RWPE2 (cell line): ENCODE measurements around the gene ABCC4.
"Not testable (repeated sequence)": the region's sequence is repeated elsewhere in the genome, so short reads cannot be mapped to it uniquely, and the experiment has no call there.

Experiments
- ATAC-seq: fragments of 200-7000 bp; cut with Tn5 transposase; 3 replicates; pipeline ENCODE4 v1.9.1; 2021; ENCODE audit warnings: low read depth
- DNase-seq: peaks from one replicate; pipeline ENCODE4 v3.0.0-alpha.2; 2020; ENCODE audit warnings: low spot score
- H3K27ac ChIP-seq: fragments of 450-650 bp; 2 replicates; pipeline ENCODE4 v1.5.1; 2017; ENCODE audit warnings: mild to moderate bottlenecking; ENCODE audit not compliant: poor library complexity, severe bottlenecking
- H3K27me3 ChIP-seq: fragments of 250-450 bp; sonication (Bioruptor Pico); 2 replicates; pipeline ENCODE4 v1.5.1; 2021; ENCODE audit warnings: mild to moderate bottlenecking, moderate library complexity; ENCODE audit not compliant: insufficient read depth, poor library complexity, severe bottlenecking
- H3K36me3 ChIP-seq: fragments of 250-450 bp; sonication (Bioruptor Pico); 2 replicates; pipeline ENCODE4 v1.5.1; 2020; ENCODE audit warnings: low read depth, mild to moderate bottlenecking, moderate library complexity
- H3K4me1 ChIP-seq: fragments of 250-450 bp; sonication (Bioruptor Pico); 2 replicates; pipeline ENCODE4 v1.5.1; 2021; ENCODE audit warnings: mild to moderate bottlenecking, moderate library complexity; ENCODE audit not compliant: insufficient read depth, poor library complexity, severe bottlenecking
- H3K4me3 ChIP-seq: fragments of 250-450 bp; sonication (Bioruptor Pico); 2 replicates; pipeline ENCODE4 v1.5.1; 2021; ENCODE audit warnings: mild to moderate bottlenecking, moderate library complexity; ENCODE audit not compliant: severe bottlenecking
- H3K9me3 ChIP-seq: fragments of 250-450 bp; sonication (Bioruptor Pico); 2 replicates; pipeline ENCODE4 v1.5.1; 2021; ENCODE audit warnings: mild to moderate bottlenecking, moderate library complexity; ENCODE audit not compliant: severe bottlenecking
- CTCF ChIP-seq: fragments of 450-650 bp; IDR thresholded peaks from one replicate; pipeline ENCODE4 v1.5.1; 2017; ENCODE audit warnings: mild to moderate bottlenecking, moderate library complexity; ENCODE audit not compliant: poor library complexity, severe bottlenecking

ABCC4 gene

GRCh38 chr13:95192998-95193397 is 108.3 kb downstream of the ABCC4 start:
- Histone ChIP-seq H3K9me3 (no peaks in the 10 kb centered on the region), H3K36me3 (no peaks in the 10 kb centered on the region), H3K27ac (no peak overlapping the region), H3K27me3 (no peaks in the 10 kb centered on the region), H3K4me1 (no peaks in the 10 kb centered on the region), H3K4me3 (no peak overlapping the region)
- no peak for TF ChIP-seq CTCF
- ATAC-seq: no peak
- no peak for DNase-seq

DNA sequence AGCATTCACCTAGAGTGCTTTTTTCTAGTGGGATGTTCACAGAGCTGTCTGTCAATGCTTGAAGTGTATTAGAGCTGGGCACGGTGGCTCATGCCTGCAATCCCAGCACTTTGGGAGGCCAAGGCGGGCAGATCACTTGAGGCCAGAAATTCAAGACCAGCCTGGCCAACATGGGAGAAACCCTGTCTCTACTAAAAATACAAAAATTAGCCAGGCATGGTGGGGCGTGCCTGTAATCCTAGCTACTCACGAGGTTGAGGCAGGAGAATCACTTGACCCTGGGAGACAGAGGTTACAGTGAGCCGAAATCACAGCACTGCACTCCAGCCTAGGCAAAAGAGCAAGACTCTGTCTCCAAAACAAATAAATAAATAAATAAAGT is 108.7 kb downstream of the ABCC4 start:
- not testable (repeated sequence) for ATAC-seq, H3K27ac ChIP-seq, H3K4me3 ChIP-seq, H3K36me3 ChIP-seq, DNase-seq, H3K27me3 ChIP-seq, H3K4me1 ChIP-seq, H3K9me3 ChIP-seq

DNA sequence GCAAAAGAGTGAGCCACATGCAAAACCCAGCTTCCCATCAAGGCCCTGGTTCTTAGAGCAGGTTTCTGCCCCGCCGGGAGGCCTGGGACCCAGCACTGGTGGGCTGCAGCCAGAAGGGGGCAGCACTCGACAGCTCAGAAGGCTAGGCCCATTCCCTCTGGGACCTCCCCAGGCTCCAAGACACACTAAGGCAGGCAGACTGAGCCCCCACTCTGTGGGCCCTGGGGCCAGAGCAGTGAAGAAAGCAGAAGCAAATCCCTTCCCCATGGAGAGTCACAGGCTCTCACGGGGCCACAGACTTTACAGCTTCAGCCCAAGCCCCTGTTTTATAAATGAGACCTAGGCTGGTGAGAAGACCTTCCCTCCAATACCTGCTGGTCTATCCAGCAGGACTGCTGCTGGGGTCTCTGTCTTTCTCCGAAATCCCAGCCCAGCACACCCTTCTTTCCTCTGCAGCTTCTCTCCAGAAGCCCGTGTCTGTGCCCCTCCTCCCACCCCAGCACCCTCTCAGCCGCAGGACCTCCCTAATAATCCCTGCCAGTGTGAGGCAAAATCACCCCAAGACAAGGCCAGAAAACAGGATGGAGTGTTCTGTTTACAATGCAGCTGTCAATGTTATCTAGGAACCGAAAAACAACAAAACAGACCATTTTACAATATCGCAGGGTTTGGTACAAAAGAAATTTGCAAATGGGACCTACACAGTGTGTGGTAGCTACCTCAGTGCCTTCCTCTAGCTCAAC is 109.3 kb downstream of the ABCC4 start:
- peak; percentile 96 for ATAC-seq
- no peak for DNase-seq
- Histone ChIP-seq H3K36me3 (no peaks in the 10 kb centered on the region), H3K27me3 (no peaks in the 10 kb centered on the region), H3K4me3 (no peak overlapping the region), H3K9me3 (no peaks in the 10 kb centered on the region), H3K4me1 (no peaks in the 10 kb centered on the region), H3K27ac (no peak overlapping the region)
- peak; percentile 88 for TF ChIP-seq CTCF

DNA sequence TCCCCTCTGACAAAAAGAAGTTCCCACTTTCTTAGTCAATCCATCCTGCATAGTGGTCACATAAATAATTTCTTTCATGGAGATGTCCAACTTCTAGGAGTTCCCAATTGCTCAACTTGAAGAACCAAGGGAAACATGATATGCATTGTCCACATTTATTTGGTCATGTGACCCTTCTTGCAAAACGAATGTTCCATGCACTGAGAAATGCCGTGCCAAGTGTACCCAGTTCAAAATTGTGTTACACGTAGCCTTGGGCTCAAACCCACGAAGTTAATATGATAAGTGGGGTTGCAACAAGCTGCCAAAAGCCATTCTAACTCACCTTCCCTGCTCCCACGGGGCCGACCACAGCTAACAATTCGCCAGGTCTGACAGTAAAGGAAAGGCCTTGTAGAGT is 113.1 kb downstream of the ABCC4 start:
- H3K27me3 ChIP-seq: no peaks in the 10 kb centered on the region
- H3K4me1 ChIP-seq: no peaks in the 10 kb centered on the region
- H3K27ac ChIP-seq: no peak overlapping the region
- H3K4me3 ChIP-seq: no peak overlapping the region
- H3K9me3 ChIP-seq: no peaks in the 10 kb centered on the region
- ATAC-seq: no peak
- H3K36me3 ChIP-seq: no peaks in the 10 kb centered on the region
- no peak for TF ChIP-seq CTCF
- DNase-seq: no peak

DNA sequence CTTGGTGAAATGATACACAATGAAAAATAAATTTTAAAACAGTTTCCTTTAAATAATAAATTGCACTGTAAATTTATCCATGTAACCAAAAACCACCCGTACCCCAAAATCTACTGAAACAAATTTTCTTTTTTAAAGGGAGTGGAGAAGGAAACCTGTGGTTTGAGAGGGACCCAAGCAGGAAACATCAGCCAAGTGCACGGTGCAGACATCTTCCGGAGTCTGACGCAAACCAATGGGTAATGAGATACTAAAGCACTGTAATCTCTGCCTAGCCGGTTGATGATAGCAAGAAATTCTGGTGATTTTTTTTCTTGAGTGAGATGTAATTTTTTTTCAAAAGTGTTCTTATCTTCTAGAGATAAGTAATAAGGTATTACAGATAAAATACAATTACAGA is 115.4 kb downstream of the ABCC4 start:
- DNase-seq (no peak), ATAC-seq (no peak)
- Histone ChIP-seq H3K4me1 (no peaks in the 10 kb centered on the region), H3K27ac (no peak overlapping the region), H3K9me3 (no peaks in the 10 kb centered on the region), H3K4me3 (no peak overlapping the region), H3K27me3 (no peaks in the 10 kb centered on the region), H3K36me3 (no peaks in the 10 kb centered on the region)
- no peak for TF ChIP-seq CTCF
